Esophagus muscularis mucosa (tissue), 4 donors: Measurements from ENCODE around the gene FOXF1. TPM values are rescaled to one million over a fixed set of nuclear protein-coding genes. Genes with fewer than 3 reads are reported as not detected.
A peak's percentile ranks its signal among the peaks of the same experiment; 100 is the strongest.

Experiments used
- DNase-seq: peaks from one replicate; pipeline ENCODE4 v3.0.0-alpha.2; 2017; ENCODE audit errors: extremely low spot score
- H3K27ac ChIP-seq, 4 donors: fragments of 200-600 bp; sonication (generic); replicated peaks in 1 of 4; 1 replicate in 3 of 4; 2 replicates in 1 of 4; pipeline ENCODE4 v1.5.1; 2016 to 2019; ENCODE audit warnings: mild to moderate bottlenecking in 1 of 4
- H3K27me3 ChIP-seq, 4 donors: fragments of 200-600 bp; sonication (generic); one replicate each; pipeline versions ENCODE4 v1.5.1 to v1.6.0; 2016 to 2019
- H3K36me3 ChIP-seq, 4 donors: fragments of 200-600 bp; sonication (generic); one replicate each; pipeline ENCODE4 v1.5.1; 2016 to 2019
- H3K4me1 ChIP-seq, 4 donors: fragments of 200-600 bp; sonication (generic); one replicate each; pipeline ENCODE4 v1.5.1; 2016 to 2019
- H3K4me3 ChIP-seq, 4 donors: fragments of 200-600 bp; sonication (generic); 1 replicate in 2 of 4; 2 replicates in 2 of 4; pipeline ENCODE4 v1.5.1; 2016 to 2019; ENCODE audit warnings: mild to moderate bottlenecking in 4 of 4, moderate library complexity in 1 of 4
- H3K9me3 ChIP-seq, 4 donors: fragments of 200-600 bp; sonication (generic); 1 replicate in 3 of 4; 2 replicates in 1 of 4; pipeline ENCODE4 v1.5.1; 2016 to 2019
- EP300 ChIP-seq: sonication (generic); formaldehyde crosslinking; IDR thresholded peaks from one replicate; pipeline ENCODE4 v1.6.1; 2017; ENCODE audit warnings: antibody characterized with exemption
- POLR2A ChIP-seq: fragments of 450-650 bp; IDR thresholded peaks from one replicate; pipeline ENCODE4 v1.6.1; 2017; ENCODE audit warnings: antibody characterized with exemption, moderate library complexity, mild to moderate bottlenecking, low read depth
- POLR2AphosphoS5 ChIP-seq, 2 donors: sonication (generic); formaldehyde crosslinking; IDR thresholded peaks; one replicate each; pipeline ENCODE4 v1.6.1; 2017; ENCODE audit warnings: antibody characterized with exemption in 2 of 2
- WGBS: methylation state at CpG from one replicate; pipeline ENCODE4 v1.1.5; 2018; 5-methylcytosine and 5-hydroxymethylcytosine counted together
- intact Hi-C: fragments of 100-400 bp; cut with DNase I; formaldehyde crosslinking; loops from one replicate; pipeline ENCODE4 v1.15.1; 2023
- total RNA-seq, 4 donors: library from RNA; depleted of rRNA; stranded (reverse); fragments of >200 nt; gene quantifications; one replicate each; pipeline versions ENCODE4 v1.1.0 to v1.2.1, GENCODE V29; 2016
- TF ChIP-seq, protein P1 (sequence below), 3 experiments: fragments of 200-600 bp in 2 of 3; fragments of 450-650 bp in 1 of 3; sonication (generic) in 2 of 3; IDR thresholded peaks; one replicate each; pipeline ENCODE4 v1.5.1; 2017 to 2019; ENCODE audit warnings: antibody characterized with exemption in 3 of 3, mild to moderate bottlenecking in 2 of 3, moderate library complexity in 1 of 3

Gene FOXF1
- total RNA-seq, 4 donors from 2014 or later, result 40.7 to 94.5 (median 69.3) TPM

DNA sequence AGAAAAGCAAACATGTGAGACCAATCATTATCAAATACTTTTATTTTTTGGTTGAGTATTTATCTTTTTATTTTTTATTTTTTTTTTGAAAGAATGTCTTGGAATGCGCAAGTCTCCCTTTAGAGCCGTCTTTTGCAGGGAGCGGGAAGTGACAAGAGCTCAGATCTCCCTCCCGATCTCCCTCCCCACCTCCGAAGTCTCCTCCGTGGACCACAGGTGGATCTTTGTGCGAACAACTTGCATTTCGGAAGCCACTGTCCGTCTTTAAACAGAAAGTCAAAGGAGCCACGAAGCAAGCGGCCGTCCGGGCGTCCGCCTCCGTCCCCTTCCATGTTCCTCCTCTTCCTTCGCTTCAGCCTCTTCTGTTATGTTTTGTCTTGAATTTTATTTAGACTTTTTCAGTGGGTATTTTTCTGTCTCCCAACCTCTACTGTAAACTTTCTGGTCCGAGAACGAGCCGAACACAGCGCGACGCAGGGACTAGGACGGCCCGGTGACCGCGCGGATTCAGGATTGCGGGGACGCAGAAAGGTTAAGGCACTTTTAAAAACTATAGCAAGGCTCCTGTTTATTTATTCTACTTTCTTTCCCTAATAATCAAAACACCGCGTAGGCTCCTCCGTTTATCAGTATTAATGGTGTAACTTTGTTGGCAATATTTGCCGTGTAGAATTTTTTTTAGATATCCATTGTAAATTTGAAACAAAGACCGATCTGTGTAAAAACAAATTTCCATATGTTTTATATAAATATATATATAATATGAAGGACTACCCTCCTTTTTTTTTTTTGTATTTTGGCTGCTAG lies 3.3 kb downstream of the FOXF1 start:
- Histone ChIP-seq H3K9me3 (no peaks in the 10 kb centered on the region), H3K36me3 (peaks cover 0 to 24% (median 13%) of the 10 kb centered on the region in 4 donors), H3K27me3 (peaks cover 0 to 56% (median 2%) of the 10 kb centered on the region in 4 donors), H3K27ac (peak overlapping the region; percentile 95 to 100 (median 98)), H3K4me3 (peak overlapping the region; percentile 81 to 91 (median 84)), H3K4me1 (peaks cover 25 to 48% (median 41%) of the 10 kb centered on the region in 4 donors)
- 24% methylated on average over 35 of the region's 35 CpGs for WGBS
- DNase-seq, result no peak
- intact Hi-C loops, result loop anchor here (5.0 kb wide), 1 partner anchor 316 kb away; no protein-coding TSS in a partner anchor
- TF ChIP-seq, protein P1, sequence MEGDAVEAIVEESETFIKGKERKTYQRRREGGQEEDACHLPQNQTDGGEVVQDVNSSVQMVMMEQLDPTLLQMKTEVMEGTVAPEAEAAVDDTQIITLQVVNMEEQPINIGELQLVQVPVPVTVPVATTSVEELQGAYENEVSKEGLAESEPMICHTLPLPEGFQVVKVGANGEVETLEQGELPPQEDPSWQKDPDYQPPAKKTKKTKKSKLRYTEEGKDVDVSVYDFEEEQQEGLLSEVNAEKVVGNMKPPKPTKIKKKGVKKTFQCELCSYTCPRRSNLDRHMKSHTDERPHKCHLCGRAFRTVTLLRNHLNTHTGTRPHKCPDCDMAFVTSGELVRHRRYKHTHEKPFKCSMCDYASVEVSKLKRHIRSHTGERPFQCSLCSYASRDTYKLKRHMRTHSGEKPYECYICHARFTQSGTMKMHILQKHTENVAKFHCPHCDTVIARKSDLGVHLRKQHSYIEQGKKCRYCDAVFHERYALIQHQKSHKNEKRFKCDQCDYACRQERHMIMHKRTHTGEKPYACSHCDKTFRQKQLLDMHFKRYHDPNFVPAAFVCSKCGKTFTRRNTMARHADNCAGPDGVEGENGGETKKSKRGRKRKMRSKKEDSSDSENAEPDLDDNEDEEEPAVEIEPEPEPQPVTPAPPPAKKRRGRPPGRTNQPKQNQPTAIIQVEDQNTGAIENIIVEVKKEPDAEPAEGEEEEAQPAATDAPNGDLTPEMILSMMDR (IDR thresholded peaks at IDR 0.05), result no peak
- peak in 1 of 2 donors; percentile 47 for TF ChIP-seq POLR2AphosphoS5 (IDR thresholded peaks at IDR 0.05)

DNA sequence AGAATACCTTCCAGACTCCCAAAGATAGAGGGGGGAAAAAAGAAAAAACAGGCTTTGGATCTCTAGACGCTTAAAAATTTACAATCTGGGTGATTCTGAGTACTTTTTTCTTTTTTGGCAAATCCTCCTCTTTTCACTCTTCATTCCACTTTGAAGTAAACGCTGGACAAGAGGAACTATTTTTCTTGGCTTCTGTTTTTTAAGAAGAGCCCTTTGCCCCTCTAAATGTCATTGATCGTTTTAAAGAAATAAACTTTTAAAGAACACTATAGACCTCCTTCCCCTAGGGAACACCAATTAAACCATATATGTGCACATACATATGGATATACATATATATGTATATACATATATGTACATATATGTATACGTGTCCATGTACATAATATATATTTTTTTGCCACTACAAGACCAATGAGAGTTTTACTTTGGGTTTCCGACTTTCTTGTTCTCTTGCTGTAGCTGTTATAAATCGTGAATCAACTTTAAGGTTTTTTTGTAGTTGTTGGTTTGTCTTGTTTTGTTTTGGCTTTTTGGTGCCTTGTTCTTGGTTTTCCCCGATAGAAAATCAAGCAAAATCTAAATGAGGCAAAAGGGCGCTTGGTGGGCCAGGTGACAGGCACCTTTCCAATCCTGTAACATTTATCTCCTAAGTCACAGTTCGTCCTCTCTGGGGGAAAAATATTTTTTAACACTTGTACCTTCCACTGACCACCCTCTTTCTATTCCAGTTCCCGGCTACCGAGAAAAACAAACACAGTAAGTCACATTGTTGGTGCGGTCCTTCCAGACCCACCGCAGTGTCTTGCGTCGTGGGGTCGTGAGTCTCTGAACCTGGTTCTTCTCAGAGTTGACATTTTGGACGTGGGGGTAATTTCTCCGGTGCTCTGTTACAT lies 4.4 kb downstream of the FOXF1 start:
- TF ChIP-seq POLR2AphosphoS5 (IDR thresholded peaks at IDR 0.05), result peak in 1 of 2 donors; percentile 44
- TF ChIP-seq, protein P1 (IDR thresholded peaks at IDR 0.05), result no peak
- H3K4me3 ChIP-seq, result peak overlapping the region; percentile 81 to 91 (median 84)
- no peak for DNase-seq
- H3K36me3 ChIP-seq, result peaks cover 0 to 24% (median 13%) of the 10 kb centered on the region in 4 donors
- H3K27ac ChIP-seq, result peak overlapping the region; percentile 95 to 100 (median 98)
- H3K9me3 ChIP-seq, result no peaks in the 10 kb centered on the region
- WGBS, result 16% methylated on average over 18 of the region's 18 CpGs
- intact Hi-C loops, result loop anchor here (5.0 kb wide), 3 partner anchors 212 to 317 kb away; no protein-coding TSS in a partner anchor
- H3K4me1 ChIP-seq, result peaks cover 20 to 55% (median 43%) of the 10 kb centered on the region in 4 donors
- H3K27me3 ChIP-seq, result peaks cover 0 to 55% (median 2%) of the 10 kb centered on the region in 4 donors

DNA sequence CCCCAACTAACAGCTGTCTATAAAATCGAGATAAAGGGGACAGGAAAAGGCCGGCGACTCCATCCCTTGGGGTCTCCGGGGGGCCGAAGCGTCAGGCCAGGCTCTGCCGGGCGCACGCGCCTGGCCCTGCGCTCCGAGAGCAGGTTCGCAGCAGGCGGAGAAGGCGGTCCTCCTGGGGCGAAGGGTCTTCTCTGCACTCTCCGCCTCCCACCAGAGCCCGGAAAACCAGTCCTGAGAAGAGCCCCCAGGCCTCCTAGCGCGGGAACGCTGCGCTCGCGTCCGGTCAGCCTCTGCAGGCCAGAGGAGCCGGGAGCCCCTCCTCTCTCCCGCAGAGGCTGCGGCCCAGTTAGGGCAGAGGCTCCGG lies 5.1 kb downstream of the FOXF1 start:
- H3K36me3 ChIP-seq, result peaks cover 0 to 24% (median 13%) of the 10 kb centered on the region in 4 donors
- intact Hi-C loops, result loop anchor here (5.0 kb wide), 2 partner anchors 213 to 263 kb away; no protein-coding TSS in a partner anchor
- no peaks in the 10 kb centered on the region for H3K9me3 ChIP-seq
- DNase-seq, result no peak
- H3K27ac ChIP-seq, result peak overlapping the region; percentile 95 to 100 (median 98)
- H3K4me1 ChIP-seq, result peaks cover 21 to 61% (median 49%) of the 10 kb centered on the region in 4 donors
- peak overlapping the region; percentile 81 to 91 (median 84) for H3K4me3 ChIP-seq
- no peak for TF ChIP-seq POLR2A
- TF ChIP-seq, protein P1 (IDR thresholded peaks at IDR 0.05), result no peak
- peak; percentile 1 to 22 for TF ChIP-seq POLR2AphosphoS5 (IDR thresholded peaks at IDR 0.05)
- TF ChIP-seq EP300, result no peak
- 27% methylated on average over 7 of the region's 29 CpGs for WGBS
- peaks cover 0 to 48% (median 2%) of the 10 kb centered on the region in 4 donors for H3K27me3 ChIP-seq

DNA sequence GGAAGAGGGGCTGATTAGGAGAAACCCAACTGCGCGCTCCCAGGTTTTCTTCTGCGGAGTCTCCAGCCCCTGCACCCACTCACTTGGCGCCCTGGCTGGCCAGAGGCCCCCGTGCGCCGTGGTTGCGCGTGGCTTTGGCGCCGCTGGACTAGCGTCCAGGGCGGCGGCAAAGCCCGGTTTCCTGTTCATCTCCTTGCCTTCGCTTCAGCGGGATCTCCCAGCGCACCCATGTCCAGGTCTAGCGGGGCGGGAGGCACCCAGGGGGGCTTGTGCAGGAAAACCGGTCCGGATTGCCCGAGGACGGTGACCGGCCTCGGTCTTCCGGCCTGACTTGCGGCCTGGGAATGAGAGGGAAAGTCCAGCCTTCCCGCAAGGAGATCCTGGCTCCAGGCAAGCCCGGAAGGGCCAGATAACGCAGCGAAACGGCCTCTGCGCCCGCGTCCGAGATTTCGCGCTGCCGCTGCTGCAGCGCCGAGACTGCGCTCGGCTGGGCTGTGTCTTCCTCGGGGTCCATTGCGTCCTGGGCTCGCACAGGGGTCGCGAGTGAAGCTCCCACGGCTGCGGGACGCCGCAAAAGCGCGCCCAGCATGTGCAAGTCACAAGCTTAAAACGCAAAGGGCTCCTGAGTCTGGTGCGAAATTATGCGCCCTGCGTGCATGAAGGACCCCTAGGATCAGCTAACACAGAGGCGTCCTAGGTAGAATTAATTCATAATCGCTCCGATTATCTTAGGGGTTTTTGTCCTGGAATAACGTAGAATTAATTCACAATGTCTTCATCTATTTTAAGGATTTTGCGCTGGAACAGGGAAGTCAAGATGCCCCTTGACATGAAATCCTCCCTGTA lies 5.7 kb downstream of the FOXF1 start:
- H3K27ac ChIP-seq, result peak overlapping the region; percentile 95 to 100 (median 98)
- H3K4me1 ChIP-seq, result peaks cover 20 to 63% (median 54%) of the 10 kb centered on the region in 4 donors
- no peak for DNase-seq
- intact Hi-C loops, result loop anchor here (5.0 kb wide), 2 partner anchors 214 to 264 kb away; no protein-coding TSS in a partner anchor
- peaks cover 0 to 42% (median 2%) of the 10 kb centered on the region in 4 donors for H3K27me3 ChIP-seq
- TF ChIP-seq POLR2A (no peak), POLR2AphosphoS5 (IDR thresholded peaks at IDR 0.05) (peak; percentile 31 to 57)
- peak overlapping the region; percentile 81 to 91 (median 84) for H3K4me3 ChIP-seq
- no peaks in the 10 kb centered on the region for H3K9me3 ChIP-seq
- peaks cover 0 to 23% (median 13%) of the 10 kb centered on the region in 4 donors for H3K36me3 ChIP-seq
- 41% methylated on average over 9 of the region's 64 CpGs for WGBS
